M059J (cell line): ENCODE results near the gene KRTAP6-3. TPM values are rescaled to one million over a fixed set of nuclear protein-coding genes. Genes with fewer than 3 reads are reported as not detected.

Experiments
- DNase-seq: peaks from one replicate; pipeline ENCODE4 v3.0.0-alpha.2; 2012; ENCODE audit warnings: low read depth
- total RNA-seq: library from RNA; depleted of rRNA; stranded (reverse); fragments of >200 nt; shearing (Covaris generic); gene quantifications from 2 replicates; pipeline ENCODE4 v1.2.3, GENCODE V29; 2014; rRNA removed

Gene KRTAP6-3
- total RNA-seq, 1 experiment from 2014 or later = not detected

GRCh38 chr21:30625449-30626165 lies 33.4 kb downstream of the KRTAP6-3 start:
- no peak for DNase-seq

- DNase-seq = no peak
These were observed 35.9 kb downstream of the KRTAP6-3 start for GRCh38 chr21:30628109-30628508.

GRCh38 chr21:30629200-30629599 lies 37.0 kb downstream of the KRTAP6-3 start:
- DNase-seq = no peak

GRCh38 chr21:30634906-30635305 lies 42.7 kb downstream of the KRTAP6-3 start, which contains the start of gene KRTAP20-2:
Gene KRTAP20-2 (plus strand): TSS chr21:30635206. CDS start chr21:30635264, 58 bp downstream.
- DNase-seq = no peak

GRCh38 chr21:30638686-30639085 lies 46.4 kb downstream of the KRTAP6-3 start:
- DNase-seq = no peak

GRCh38 chr21:30642564-30642963 lies 50.3 kb downstream of the KRTAP6-3 start, which contains the start of gene KRTAP20-3:
Gene KRTAP20-3 (plus strand): TSS chr21:30642864.
- DNase-seq = no peak

Other genes with a start within 250 kb of the KRTAP6-3 start
- not detected in 2 replicates for gene KRTAP23-1, start 243.8 kb upstream of the KRTAP6-3 start, total RNA-seq
- gene KRTAP13-2, start 220.2 kb upstream of the KRTAP6-3 start, total RNA-seq = not detected in 2 replicates
- gene KRTAP13-1, start 196.4 kb upstream of the KRTAP6-3 start, total RNA-seq = not detected in 2 replicates
- not detected in 2 replicates for gene KRTAP13-3, start 166.5 kb upstream of the KRTAP6-3 start, total RNA-seq
- not detected in 2 replicates for gene KRTAP13-4, start 162.2 kb upstream of the KRTAP6-3 start, total RNA-seq
- not detected in 2 replicates for gene KRTAP15-1, start 152.2 kb upstream of the KRTAP6-3 start, total RNA-seq
- not detected in 2 replicates for gene KRTAP19-1, start 112.1 kb upstream of the KRTAP6-3 start, total RNA-seq
- gene KRTAP19-2, start 105.0 kb upstream of the KRTAP6-3 start, total RNA-seq = not detected in 2 replicates
- gene KRTAP19-3, start 100.4 kb upstream of the KRTAP6-3 start, total RNA-seq = not detected in 2 replicates
- gene KRTAP19-4, start 95.3 kb upstream of the KRTAP6-3 start, total RNA-seq = not detected in 2 replicates
- not detected in 2 replicates for gene KRTAP19-5, start 90.3 kb upstream of the KRTAP6-3 start, total RNA-seq
- gene KRTAP19-6, start 50.6 kb upstream of the KRTAP6-3 start, total RNA-seq = not detected in 2 replicates
- not detected in 2 replicates for gene KRTAP19-7, start 31.1 kb upstream of the KRTAP6-3 start, total RNA-seq
- gene KRTAP22-2, start 2.0 kb upstream of the KRTAP6-3 start, total RNA-seq = not detected in 2 replicates
- gene KRTAP6-2, start 6.5 kb downstream of the KRTAP6-3 start, total RNA-seq = not detected in 2 replicates
- gene KRTAP22-1, start 8.6 kb downstream of the KRTAP6-3 start, total RNA-seq = not detected in 2 replicates
- not detected in 2 replicates for gene KRTAP6-1, start 21.5 kb downstream of the KRTAP6-3 start, total RNA-seq
- not detected in 2 replicates for gene KRTAP20-1, start 24.0 kb downstream of the KRTAP6-3 start, total RNA-seq
- gene KRTAP20-4, start 28.2 kb downstream of the KRTAP6-3 start, total RNA-seq = not detected in 2 replicates
- gene KRTAP20-2, start 42.8 kb downstream of the KRTAP6-3 start, total RNA-seq = not detected in 2 replicates
- gene KRTAP20-3, start 50.4 kb downstream of the KRTAP6-3 start, total RNA-seq = not detected in 2 replicates
- gene KRTAP21-3, start 126.3 kb downstream of the KRTAP6-3 start, total RNA-seq = not detected in 2 replicates
- not detected in 2 replicates for gene KRTAP21-2, start 154.8 kb downstream of the KRTAP6-3 start, total RNA-seq
- not detected in 2 replicates for gene KRTAP21-1, start 163.0 kb downstream of the KRTAP6-3 start, total RNA-seq
- not detected in 2 replicates for gene KRTAP8-1, start 220.8 kb downstream of the KRTAP6-3 start, total RNA-seq
- gene KRTAP7-1, start 237.3 kb downstream of the KRTAP6-3 start, total RNA-seq = not detected in 2 replicates